Esophagus (tissue), 2 donors: ENCODE results near the gene RHOXF2. TPM values are rescaled to one million over a fixed set of nuclear protein-coding genes. Genes with fewer than 3 reads are reported as not detected.
"Not testable (repeated sequence)": the region's sequence is repeated elsewhere in the genome, so short reads cannot be mapped to it uniquely, and the experiment has no call there.

Experiments used
- H3K27ac ChIP-seq, 2 donors: one replicate each; pipeline ENCODE4 v1.5.1; 2013; ENCODE audit warnings: low read depth in 2 of 2, mild to moderate bottlenecking in 2 of 2, inconsistent platforms in 1 of 2, low read length in 1 of 2, moderate library complexity in 1 of 2
- H3K27me3 ChIP-seq, 2 donors: one replicate each; pipeline ENCODE4 v1.6.1; 2013; ENCODE audit warnings: low read length in 2 of 2, control low read depth in 1 of 2, mild to moderate bottlenecking in 1 of 2; ENCODE audit not compliant: insufficient read depth in 2 of 2, control insufficient read depth in 1 of 2
- H3K36me3 ChIP-seq, 2 donors: one replicate each; pipeline ENCODE4 v1.6.1; 2013; ENCODE audit warnings: low read length in 1 of 2; ENCODE audit not compliant: control insufficient read depth in 2 of 2, insufficient read depth in 2 of 2
- H3K4me1 ChIP-seq, 2 donors: one replicate each; pipeline ENCODE4 v1.6.1; 2013; ENCODE audit warnings: low read length in 1 of 2; ENCODE audit not compliant: control insufficient read depth in 2 of 2, insufficient read depth in 2 of 2
- H3K4me3 ChIP-seq, 2 donors: one replicate each; pipeline ENCODE4 v1.5.1; 2013; ENCODE audit warnings: low read length in 2 of 2, mild to moderate bottlenecking in 2 of 2, low read depth in 1 of 2, moderate library complexity in 1 of 2
- H3K9me3 ChIP-seq, 2 donors: one replicate each; pipeline ENCODE4 v1.6.1; 2013; ENCODE audit warnings: mild to moderate bottlenecking in 2 of 2, low read depth in 1 of 2, low read length in 1 of 2, moderate library complexity in 1 of 2; ENCODE audit not compliant: control insufficient read depth in 2 of 2, insufficient read depth in 1 of 2
- WGBS, 2 donors: extraction: QIAGEN DNeasy Blood & Tissue Kit; methylation state at CpG; one replicate each; pipeline ENCODE4 v1.1.7; 2013; 5-methylcytosine and 5-hydroxymethylcytosine counted together
- polyA plus RNA-seq, 2 donors: library from polyadenylated mRNA; stranded (reverse); fragments of 200-250 nt; gene quantifications; one replicate each; pipeline ENCODE4 v1.2.3, GENCODE V29; 2013
- donor health status: healthy with polysubstance abuse.
- donor health status: Bipolar disorder and iron deficiency.

RHOXF2 gene
- polyA plus RNA-seq, 2 donors, result not detected

GRCh38 chrX:120140293-120140981, 18.0 kb upstream of the RHOXF2 start:
- 68 to 79% methylated on average over 11 of the region's 11 CpGs for WGBS, 2 donors
- Histone ChIP-seq H3K27me3 (no peaks in the 10 kb centered on the region), H3K4me3 (no peak overlapping the region), H3K4me1 (peaks cover 3% of the 10 kb centered on the region in 2 donors), H3K36me3 (no peaks in the 10 kb centered on the region), H3K9me3 (no peaks in the 10 kb centered on the region), H3K27ac (no peak overlapping the region)

- Histone ChIP-seq H3K27ac (no peak overlapping the region), H3K4me3 (peak overlapping the region in 1 of 2 donors; percentile 16), H3K4me1 (peaks cover 3% of the 10 kb centered on the region in 2 donors), H3K36me3 (no peaks in the 10 kb centered on the region), H3K27me3 (no peaks in the 10 kb centered on the region), H3K9me3 (no peaks in the 10 kb centered on the region)
- WGBS, 2 donors, result 30 to 37% methylated on average over 12 of the region's 12 CpGs
These were observed 14.1 kb upstream of the RHOXF2 start for GRCh38 chrX:120144178-120144844.

- H3K4me3 ChIP-seq, result no peak overlapping the region
- 64 to 65% methylated on average over 4 of the region's 4 CpGs for WGBS, 2 donors
These were observed 13.0 kb upstream of the RHOXF2 start for GRCh38 chrX:120145295-120145925.

GRCh38 chrX:120146323-120146722, 12.1 kb upstream of the RHOXF2 start:
- H3K27ac ChIP-seq, H3K27me3 ChIP-seq, H3K4me3 ChIP-seq, H3K9me3 ChIP-seq, H3K36me3 ChIP-seq, H3K4me1 ChIP-seq: not testable (repeated sequence)
- 78 to 100% methylated on average over 1 of the region's 1 CpG for WGBS, 2 donors

More at GRCh38 chrX:120145295-120145925, 13.0 kb upstream of the RHOXF2 start:
- Histone ChIP-seq H3K27ac (no peak overlapping the region), H3K4me1 (peaks cover 3% of the 10 kb centered on the region in 2 donors), H3K9me3 (no peaks in the 10 kb centered on the region), H3K36me3 (no peaks in the 10 kb centered on the region), H3K27me3 (no peaks in the 10 kb centered on the region)

- Histone ChIP-seq H3K27ac (no peak overlapping the region), H3K36me3 (no peaks in the 10 kb centered on the region), H3K9me3 (no peaks in the 10 kb centered on the region), H3K27me3 (no peaks in the 10 kb centered on the region), H3K4me1 (peaks cover 3% of the 10 kb centered on the region in 2 donors), H3K4me3 (no peak overlapping the region)
- 94 to 96% methylated on average over 8 of the region's 8 CpGs for WGBS, 2 donors
These were observed 10.9 kb upstream of the RHOXF2 start for GRCh38 chrX:120147537-120147936.

- not testable (repeated sequence) for H3K9me3 ChIP-seq, H3K4me1 ChIP-seq, H3K27me3 ChIP-seq, H3K4me3 ChIP-seq, H3K36me3 ChIP-seq, H3K27ac ChIP-seq
- no CpG with 5 or more reads among the region's 12 CpGs for WGBS, 2 donors
These were observed 8.2 kb upstream of the RHOXF2 start for GRCh38 chrX:120150109-120150744.

- H3K9me3 ChIP-seq, H3K27me3 ChIP-seq, H3K27ac ChIP-seq, H3K4me3 ChIP-seq, H3K4me1 ChIP-seq, H3K36me3 ChIP-seq: not testable (repeated sequence)
- WGBS, 2 donors, result 81 to 96% methylated on average over 7 to 29 of the region's 33 CpGs
These were observed 673 bp downstream of the RHOXF2 start for GRCh38 chrX:120159086-120159485.

- H3K27me3 ChIP-seq, H3K9me3 ChIP-seq, H3K36me3 ChIP-seq, H3K4me3 ChIP-seq, H3K4me1 ChIP-seq, H3K27ac ChIP-seq: not testable (repeated sequence)
- no CpG with 5 or more reads among the region's 6 CpGs for WGBS, 2 donors
These were observed 34.8 kb downstream of the RHOXF2 start for GRCh38 chrX:120193254-120193653.

GRCh38 chrX:120193720-120194119, 35.3 kb downstream of the RHOXF2 start:
- no CpG with 5 or more reads among the region's 2 CpGs for WGBS, 2 donors
- H3K36me3 ChIP-seq, H3K27me3 ChIP-seq, H3K27ac ChIP-seq, H3K4me1 ChIP-seq, H3K9me3 ChIP-seq, H3K4me3 ChIP-seq: not testable (repeated sequence)
